ENCODE data around the gene POC1A. TPM values are rescaled to one million over a fixed set of nuclear protein-coding genes. Genes with fewer than 3 reads are reported as not detected.

POC1A gene
- total and polyA plus RNA-seq, 2 experiments from 2014 or later, result 19.1 to 26.7 TPM

GRCh38 chr3:52173101-52173500, 18.9 kb upstream of the POC1A start:
- H2AFZ ChIP-seq, result no peak overlapping the region
- no peak overlapping the region for H3K4me2 ChIP-seq
- H3K27me3 Mint-ChIP-seq (ENCODE audit: insufficient read depth, low read depth, poor library complexity), result peaks cover 2% of the 10 kb centered on the region
- DNase-seq (ENCODE audit: low spot score) (no peak), ATAC-seq (no peak)
- H3F3A ChIP-seq (replicated peaks; ENCODE audit: low read depth), result no peaks in the 10 kb centered on the region
- H3K36me3 Mint-ChIP-seq (ENCODE audit: low read depth), result no peaks in the 10 kb centered on the region; the same call in 2 of the 3 replicates
- H3K27me3 ChIP-seq (ENCODE audit: insufficient read depth), result no peaks in the 10 kb centered on the region
- H3K4me3 ChIP-seq, result no peak overlapping the region
- TF ChIP-seq CTCF (conservative IDR thresholded peaks at IDR 0.05; ENCODE audit: low read depth in 2 of 2), result no peak
- TF ChIP-seq EZH2phosphoT487 (IDR thresholded peaks at IDR 0.05; ENCODE audit: unreplicated experiment), result no peak
- TF ChIP-seq ZNF331 (CRISPR knock-in tag; IDR thresholded peaks at IDR 0.05; ENCODE audit: low read depth), result no peak
- no peak for TF ChIP-seq JUNB (IDR thresholded peaks at IDR 0.05; ENCODE audit: unreplicated experiment)
- no peak for TF ChIP-seq NANOG (IDR thresholded peaks at IDR 0.05; ENCODE audit: borderline replicate concordance)
- TF ChIP-seq ZNF462 (CRISPR knock-in tag; IDR thresholded peaks at IDR 0.05), result no peak
- no peak for TF ChIP-seq ZNF114 (CRISPR knock-in tag; IDR thresholded peaks at IDR 0.05)
- no peak for TF ChIP-seq POLR2AphosphoS5 (IDR thresholded peaks at IDR 0.05; ENCODE audit: low read depth)
- no peak for TF ChIP-seq REST (IDR thresholded peaks at IDR 0.05; ENCODE audit: unreplicated experiment)
- no peak for TF ChIP-seq CREB1 (CRISPR knock-in tag; IDR thresholded peaks at IDR 0.05; ENCODE audit: low read depth)
- no peak for TF ChIP-seq ETS1 (IDR thresholded peaks at IDR 0.05)
- TF ChIP-seq EZH2 (IDR thresholded peaks at IDR 0.05; ENCODE audit: low read depth, unreplicated experiment), result no peak
- TF ChIP-seq STAT1 (IDR thresholded peaks at IDR 0.05; ENCODE audit: unreplicated experiment), result no peak
- H3K9me3 Mint-ChIP-seq, result no peaks in the 10 kb centered on the region
- peaks cover 20% of the 10 kb centered on the region; the same call in 2 of the 3 replicates for H3K4me1 Mint-ChIP-seq
- H3K27ac Mint-ChIP-seq, result no peak overlapping the region
- no peaks in the 10 kb centered on the region for H3K36me3 ChIP-seq (ENCODE audit: insufficient read depth)
- H3K4me1 ChIP-seq (ENCODE audit: insufficient read depth), result no peaks in the 10 kb centered on the region
- H3K79me2 ChIP-seq (replicated peaks; ENCODE audit: insufficient read depth), result no peaks in the 10 kb centered on the region
- H3K4me3 Mint-ChIP-seq, result no peak overlapping the region
- no peaks in the 10 kb centered on the region for H3K9me2 ChIP-seq (ENCODE audit: insufficient read depth)
- no peaks in the 10 kb centered on the region for H4K20me1 ChIP-seq (replicated peaks; ENCODE audit: insufficient read depth)
- no peak overlapping the region for H3K27ac ChIP-seq (ENCODE audit: low read depth)

All from GM23338 (cell line).